Left forelimb (tissue), 1 donor: ENCODE results near the gene SLC5A6.
"Not testable (repeated sequence)": the region's sequence is repeated elsewhere in the genome, so short reads cannot be mapped to it uniquely, and the experiment has no call there.

ENCODE experiments used
- DNase-seq: peaks from one replicate; pipeline ENCODE4 v3.0.0-alpha.2; 2018; ENCODE audit warnings: low spot score

SLC5A6 gene

GRCh38 chr2:27204566-27204965 lies 7.5 kb downstream of the SLC5A6 start:
- DNase-seq: no peak

GRCh38 chr2:27203741-27204140 lies 8.3 kb downstream of the SLC5A6 start:
- DNase-seq: no peak

GRCh38 chr2:27202854-27203253 lies 9.2 kb downstream of the SLC5A6 start:
- no peak for DNase-seq

GRCh38 chr2:27201675-27202074 lies 10.4 kb downstream of the SLC5A6 start:
- DNase-seq: no peak

- DNase-seq: no peak
Observed at GRCh38 chr2:27199241-27199640, 12.8 kb downstream of the SLC5A6 start.

GRCh38 chr2:27198627-27199026 lies 13.4 kb downstream of the SLC5A6 start:
- DNase-seq: no peak

GRCh38 chr2:27198068-27198467 lies 14.0 kb downstream of the SLC5A6 start:
- DNase-seq: not testable (repeated sequence)

GRCh38 chr2:27195799-27196198 lies 16.3 kb downstream of the SLC5A6 start:
- DNase-seq: not testable (repeated sequence)

GRCh38 chr2:27194538-27195354 lies 17.3 kb downstream of the SLC5A6 start:
- no peak for DNase-seq

- DNase-seq: no peak
Observed at GRCh38 chr2:27191070-27191829, 20.8 kb downstream of the SLC5A6 start.

GRCh38 chr2:27189989-27190388 lies 22.1 kb downstream of the SLC5A6 start:
- no peak for DNase-seq

- no peak for DNase-seq
Observed at GRCh38 chr2:27186613-27187345, 25.3 kb downstream of the SLC5A6 start.

GRCh38 chr2:27185331-27186026 lies 26.6 kb downstream of the SLC5A6 start:
- no peak for DNase-seq

GRCh38 chr2:27184115-27184514 lies 28.0 kb downstream of the SLC5A6 start:
- no peak for DNase-seq

GRCh38 chr2:27182346-27182745 lies 29.7 kb downstream of the SLC5A6 start:
- no peak for DNase-seq

- no peak for DNase-seq
Observed at GRCh38 chr2:27179344-27180000, 32.6 kb downstream of the SLC5A6 start.

GRCh38 chr2:27178469-27178868 lies 33.6 kb downstream of the SLC5A6 start:
- DNase-seq: no peak

- DNase-seq: no peak
Observed at GRCh38 chr2:27177441-27178351, 34.4 kb downstream of the SLC5A6 start.

GRCh38 chr2:27175781-27176180 lies 36.3 kb downstream of the SLC5A6 start:
- DNase-seq: not testable (repeated sequence)

GRCh38 chr2:27175330-27175729 lies 36.7 kb downstream of the SLC5A6 start:
- no peak for DNase-seq
